WTC11 (cell line): ENCODE measurements around the gene DNAH14. TPM values are rescaled to one million over a fixed set of nuclear protein-coding genes. Genes with fewer than 3 reads are reported as not detected.
"Not testable (repeated sequence)": the region's sequence is repeated elsewhere in the genome, so short reads cannot be mapped to it uniquely, and the experiment has no call there.

Source experiments
- ATAC-seq: fragments of 200-7000 bp; cut with Tn5 transposase; 2 replicates; pipeline ENCODE4 v1.10.0; 2021; ENCODE audit warnings: mild to moderate bottlenecking, moderate library complexity
- CTCF ChIA-PET: fragments of 300-600 bp; sonication (Branson Sonifier 250); formaldehyde crosslinking; loops from one replicate; lab custom pipeline; 2021; ENCODE audit warnings: antibody characterized with exemption; lab: Charles Lee
- POLR2A ChIA-PET: fragments of 350-600 bp; sonication (Branson Sonifier 250); formaldehyde crosslinking; loops from one replicate; lab custom pipeline; 2021; ENCODE audit warnings: antibody characterized with exemption; lab: Charles Lee
- DNase-seq: peaks from one replicate; pipeline ENCODE4 v3.0.0; 2021; ENCODE audit warnings: low spot score
- H3K27ac Mint-ChIP-seq: 2 replicates; pipeline ENCODE4 v1.8.0; 2021; ENCODE audit warnings: mixed read lengths
- H3K27me3 Mint-ChIP-seq: 2 replicates; pipeline ENCODE4 v1.8.0; 2021; ENCODE audit warnings: low read depth, mild to moderate bottlenecking, moderate library complexity, mixed read lengths
- H3K36me3 Mint-ChIP-seq: 2 replicates; pipeline ENCODE4 v1.8.0; 2021; ENCODE audit warnings: mixed read lengths
- H3K4me1 Mint-ChIP-seq: 2 replicates; pipeline ENCODE4 v1.8.0; 2022; ENCODE audit warnings: mixed read lengths
- H3K4me3 Mint-ChIP-seq: 2 replicates; pipeline ENCODE4 v1.8.0; 2021; ENCODE audit warnings: mild to moderate bottlenecking, moderate library complexity, mixed read lengths
- H3K9me3 Mint-ChIP-seq: 2 replicates; pipeline ENCODE4 v1.8.0; 2021; ENCODE audit warnings: mixed read lengths
- CTCF ChIP-seq: fragments of 200-600 bp; IDR thresholded peaks from 2 replicates; pipeline ENCODE4 v1.8.0; 2022; ENCODE audit warnings: antibody characterized with exemption
- ELF4 ChIP-seq: sonication (generic); formaldehyde crosslinking; IDR thresholded peaks from 2 replicates; pipeline ENCODE4 v1.8.1; 2022; ENCODE audit warnings: low read depth, mild to moderate bottlenecking, moderate library complexity, missing genetic modification reagents
- EMX1 ChIP-seq: fragments of 250-450 bp; sonication (Bioruptor Pico); IDR thresholded peaks from 2 replicates; pipeline ENCODE4 v1.8.0; 2021; ENCODE audit warnings: mild to moderate bottlenecking
- ESRRA ChIP-seq: sonication (generic); formaldehyde crosslinking; IDR thresholded peaks from 2 replicates; pipeline ENCODE4 v1.8.1; 2022; ENCODE audit warnings: mild to moderate bottlenecking, missing genetic modification reagents, borderline replicate concordance
- GABPB1 ChIP-seq: sonication (generic); formaldehyde crosslinking; IDR thresholded peaks from 2 replicates; pipeline ENCODE4 v1.8.1; 2023; ENCODE audit warnings: mild to moderate bottlenecking, missing genetic modification reagents
- IRF1 ChIP-seq: sonication (generic); formaldehyde crosslinking; IDR thresholded peaks from 2 replicates; pipeline ENCODE4 v1.8.0; 2023; ENCODE audit warnings: missing genetic modification reagents
- KAT7 ChIP-seq: sonication (generic); formaldehyde crosslinking; IDR thresholded peaks from 2 replicates; pipeline ENCODE4 v1.8.1; 2023; ENCODE audit warnings: missing genetic modification reagents, mild to moderate bottlenecking, borderline replicate concordance
- MLX ChIP-seq: sonication (generic); formaldehyde crosslinking; IDR thresholded peaks from 2 replicates; pipeline ENCODE4 v1.8.1; 2023; ENCODE audit warnings: mild to moderate bottlenecking, missing genetic modification reagents, moderate library complexity
- NFYB ChIP-seq: sonication (generic); formaldehyde crosslinking; conservative IDR thresholded peaks from 2 replicates; pipeline ENCODE4 v1.8.0; 2022; ENCODE audit warnings: low read depth, missing genetic modification reagents
- OVOL2 ChIP-seq: fragments of 250-450 bp; sonication (Bioruptor Pico); IDR thresholded peaks from 2 replicates; pipeline ENCODE4 v1.9.0; 2021; ENCODE audit warnings: mild to moderate bottlenecking, borderline replicate concordance
- SP1 ChIP-seq: sonication (generic); formaldehyde crosslinking; conservative IDR thresholded peaks from 2 replicates; pipeline ENCODE4 v1.8.1; 2022; ENCODE audit warnings: missing genetic modification reagents
- STAT6 ChIP-seq: sonication (generic); formaldehyde crosslinking; conservative IDR thresholded peaks from 2 replicates; pipeline ENCODE4 v1.8.1; 2023; ENCODE audit warnings: mild to moderate bottlenecking, low read depth, missing genetic modification reagents, moderate library complexity
- ZNF121 ChIP-seq: sonication (generic); formaldehyde crosslinking; IDR thresholded peaks from 2 replicates; pipeline ENCODE4 v1.8.0; 2023; ENCODE audit warnings: missing genetic modification reagents
- ZNF219 ChIP-seq: sonication (generic); formaldehyde crosslinking; IDR thresholded peaks from 2 replicates; pipeline ENCODE4 v1.8.0; 2023; ENCODE audit warnings: missing genetic modification reagents, mild to moderate bottlenecking, borderline replicate concordance
- ZNF263 ChIP-seq: sonication (generic); formaldehyde crosslinking; IDR thresholded peaks from 2 replicates; pipeline ENCODE4 v1.8.1; 2022; ENCODE audit warnings: low read depth, mild to moderate bottlenecking, moderate library complexity, missing genetic modification reagents
- ZNF396 ChIP-seq: fragments of 250-450 bp; sonication (Bioruptor Pico); IDR thresholded peaks from 2 replicates; pipeline ENCODE4 v1.8.0; 2021; ENCODE audit warnings: mild to moderate bottlenecking, moderate library complexity, borderline replicate concordance
- ZNF671 ChIP-seq: fragments of 250-450 bp; sonication (Bioruptor Pico); IDR thresholded peaks from 2 replicates; pipeline ENCODE4 v1.8.0; 2021; ENCODE audit warnings: mild to moderate bottlenecking
- ZSCAN18 ChIP-seq: fragments of 250-450 bp; sonication (Bioruptor Pico); IDR thresholded peaks from 2 replicates; pipeline ENCODE4 v2.1.2; 2022; ENCODE audit warnings: mild to moderate bottlenecking, moderate library complexity
- total RNA-seq: library from RNA; stranded (reverse); gene quantifications from 3 replicates; pipeline ENCODE4 v1.2.3, GENCODE V29; 2021

Gene DNAH14
- total RNA-seq, 1 experiment from 2014 or later, result 34.1 TPM

- Mint-ChIP-seq H3K4me3 (no peak overlapping the region), H3K4me1 (no peaks in the 10 kb centered on the region), H3K27ac (no peak overlapping the region), H3K9me3 (peaks cover 25% of the 10 kb centered on the region; the same call in 1 of the 2 replicates), H3K36me3 (no peaks in the 10 kb centered on the region), H3K27me3 (no peaks in the 10 kb centered on the region; the same call in 1 of the 2 replicates)
- ATAC-seq (no peak), DNase-seq (no peak)
- ChIA-PET POLR2A (no interaction called here), CTCF (no interaction called here)
- TF ChIP-seq IRF1 (CRISPR knock-in tag), result no peak
Measured at GRCh38 chr1:225230483-225230882, 301.0 kb downstream of the DNAH14 start.

- CTCF ChIA-PET, H3K4me3 Mint-ChIP-seq, POLR2A ChIA-PET, H3K27ac Mint-ChIP-seq, H3K4me1 Mint-ChIP-seq, DNase-seq, ATAC-seq, H3K36me3 Mint-ChIP-seq: not testable (repeated sequence)
- Mint-ChIP-seq H3K27me3 (peaks cover 16% of the 10 kb centered on the region), H3K9me3 (peaks cover 44% of the 10 kb centered on the region)
Measured at GRCh38 chr1:225232930-225233329, 303.5 kb downstream of the DNAH14 start.

GRCh38 chr1:225242611-225243010 lies 313.1 kb downstream of the DNAH14 start:
- CTCF ChIA-PET, result no interaction called here
- TF ChIP-seq ZNF396 (CRISPR knock-in tag), result no peak
- TF ChIP-seq KAT7 (CRISPR knock-in tag), result no peak
- TF ChIP-seq NFYB (CRISPR knock-in tag), result no peak
- no peak for TF ChIP-seq ZNF121 (CRISPR knock-in tag)
- no peak for TF ChIP-seq ELF4 (CRISPR knock-in tag)
- no peak for TF ChIP-seq OVOL2 (CRISPR knock-in tag)
- no peak for TF ChIP-seq STAT6
- TF ChIP-seq ZSCAN18 (CRISPR knock-in tag), result no peak
- no peak for TF ChIP-seq ZNF671 (CRISPR knock-in tag)
- TF ChIP-seq GABPB1, result no peak
- no peak for TF ChIP-seq MLX
- TF ChIP-seq ZNF219 (CRISPR knock-in tag), result no peak
- no peak for TF ChIP-seq CTCF
- no peak for TF ChIP-seq SP1 (CRISPR knock-in tag)
- no peak for TF ChIP-seq ESRRA (CRISPR knock-in tag)
- no peak for TF ChIP-seq ZNF263 (CRISPR knock-in tag)
- TF ChIP-seq EMX1 (CRISPR knock-in tag), result no peak
- no peak overlapping the region for H3K27ac Mint-ChIP-seq

More at GRCh38 chr1:225242611-225243010, 313.1 kb downstream of the DNAH14 start:
- POLR2A ChIA-PET, result no interaction called here
- H3K27me3 Mint-ChIP-seq, result peaks cover 7% of the 10 kb centered on the region
- no peak overlapping the region for H3K4me3 Mint-ChIP-seq
- peaks cover 25% of the 10 kb centered on the region for H3K9me3 Mint-ChIP-seq
- DNase-seq (no peak), ATAC-seq (no peak)
- H3K36me3 Mint-ChIP-seq, result peaks cover 5% of the 10 kb centered on the region; the same call in 1 of the 2 replicates
- H3K4me1 Mint-ChIP-seq, result no peaks in the 10 kb centered on the region
